GM18861 (cell line): ENCODE measurements around the gene SGCA.
A peak's percentile ranks its signal among the peaks of the same experiment; 100 is the strongest.

ENCODE experiments used
- ATAC-seq: cut with Tn5 transposase; IDR thresholded peaks from one replicate; pipeline ENCODE4 v1.9.1; 2021; ENCODE audit not compliant: unreplicated experiment

The SGCA gene

GRCh38 chr17:50149091-50149416, 16.8 kb upstream of the SGCA start:
- no peak for ATAC-seq

GRCh38 chr17:50149417-50150353, 16.1 kb upstream of the SGCA start:
- ATAC-seq = no peak

- ATAC-seq = no peak
Observed at GRCh38 chr17:50150354-50151040, 15.3 kb upstream of the SGCA start, which contains the start of gene PPP1R9B. TSS of gene PPP1R9B (minus strand) at chr17:50150677. CDS start at chr17:50150513, 164 bp downstream.

GRCh38 chr17:50151041-50151936, 14.5 kb upstream of the SGCA start:
- peak; percentile 35 for ATAC-seq

- ATAC-seq = no peak
Observed at GRCh38 chr17:50151937-50152547, 13.8 kb upstream of the SGCA start.

- ATAC-seq = no peak
Observed at GRCh38 chr17:50152736-50153135, 13.1 kb upstream of the SGCA start.

GRCh38 chr17:50153650-50154575, 11.9 kb upstream of the SGCA start:
- ATAC-seq = no peak

- no peak for ATAC-seq
Observed at GRCh38 chr17:50154604-50155003, 11.2 kb upstream of the SGCA start.

- ATAC-seq = no peak
Observed at GRCh38 chr17:50155115-50155819, 10.5 kb upstream of the SGCA start.

- no peak for ATAC-seq
Observed at GRCh38 chr17:50157891-50158290, 7.9 kb upstream of the SGCA start.

- peak; percentile 70 for ATAC-seq
Observed at GRCh38 chr17:50161023-50161910, 4.5 kb upstream of the SGCA start.

GRCh38 chr17:50161911-50162288, 3.9 kb upstream of the SGCA start:
- ATAC-seq = no peak

- ATAC-seq = no peak
Observed at GRCh38 chr17:50162466-50163254, 3.1 kb upstream of the SGCA start.

GRCh38 chr17:50163843-50164696, 1.7 kb upstream of the SGCA start:
- ATAC-seq = no peak

GRCh38 chr17:50164697-50164988, 1.2 kb upstream of the SGCA start:
- ATAC-seq = no peak

- no peak for ATAC-seq
Observed at GRCh38 chr17:50165066-50165465, 739 bp upstream of the SGCA start.

- no peak for ATAC-seq
Observed at GRCh38 chr17:50165466-50165865, 339 bp upstream of the SGCA start.
